DMS 273 treated with DMSO at 0.1 percent for 48 hours (cell line): ENCODE measurements around the gene WDR75.

ENCODE experiments used
- DNase-seq: peaks from one replicate; lab custom pipeline; 2025; lab: John Stamatoyannopoulos, UW

Gene WDR75

GRCh38 chr2:189500456-189501160, 59.3 kb downstream of the WDR75 start:
- DNase-seq, result no peak

- DNase-seq, result no peak
These were observed 60.2 kb downstream of the WDR75 start for GRCh38 chr2:189501487-189501886.

- no peak for DNase-seq
These were observed 61.4 kb downstream of the WDR75 start for GRCh38 chr2:189502714-189503113.

- no peak for DNase-seq
These were observed 63.0 kb downstream of the WDR75 start for GRCh38 chr2:189504238-189504637.

- no peak for DNase-seq
These were observed 64.2 kb downstream of the WDR75 start for GRCh38 chr2:189505492-189505891.

- DNase-seq, result no peak
These were observed 65.3 kb downstream of the WDR75 start for GRCh38 chr2:189506514-189506976.

- no peak for DNase-seq
These were observed 70.1 kb downstream of the WDR75 start for GRCh38 chr2:189511210-189511959.

GRCh38 chr2:189511960-189512319, 70.7 kb downstream of the WDR75 start:
- no peak for DNase-seq

- DNase-seq, result no peak
These were observed 71.6 kb downstream of the WDR75 start for GRCh38 chr2:189512879-189513278.

GRCh38 chr2:189514104-189514503, 72.8 kb downstream of the WDR75 start:
- no peak for DNase-seq

- DNase-seq, result no peak
These were observed 74.0 kb downstream of the WDR75 start for GRCh38 chr2:189515264-189515663.

- no peak for DNase-seq
These were observed 75.3 kb downstream of the WDR75 start for GRCh38 chr2:189516546-189516945.

- DNase-seq, result no peak
These were observed 76.7 kb downstream of the WDR75 start for GRCh38 chr2:189517847-189518535.

GRCh38 chr2:189519631-189520387, 78.5 kb downstream of the WDR75 start:
- no peak for DNase-seq

GRCh38 chr2:189521699-189522434, 80.6 kb downstream of the WDR75 start:
- no peak for DNase-seq

- DNase-seq, result no peak
These were observed 81.3 kb downstream of the WDR75 start for GRCh38 chr2:189522435-189523151.

GRCh38 chr2:189524746-189525145, 83.5 kb downstream of the WDR75 start:
- DNase-seq, result no peak
